CD4-positive, alpha-beta T cell treated with Interleukin-15 for 1 hour (primary cell): Measurements from ENCODE around the gene TEX2.
A peak's percentile ranks its signal among the peaks of the same experiment; 100 is the strongest.
"Not testable (repeated sequence)": the region's sequence is repeated elsewhere in the genome, so short reads cannot be mapped to it uniquely, and the experiment has no call there.

Experiments used
- DNase-seq: peaks from one replicate; pipeline ENCODE4 v3.0.0-alpha.2; 2020

The TEX2 gene

GRCh38 chr17:64208656-64209055 lies 54.4 kb downstream of the TEX2 start:
- not testable (repeated sequence) for DNase-seq

DNA sequence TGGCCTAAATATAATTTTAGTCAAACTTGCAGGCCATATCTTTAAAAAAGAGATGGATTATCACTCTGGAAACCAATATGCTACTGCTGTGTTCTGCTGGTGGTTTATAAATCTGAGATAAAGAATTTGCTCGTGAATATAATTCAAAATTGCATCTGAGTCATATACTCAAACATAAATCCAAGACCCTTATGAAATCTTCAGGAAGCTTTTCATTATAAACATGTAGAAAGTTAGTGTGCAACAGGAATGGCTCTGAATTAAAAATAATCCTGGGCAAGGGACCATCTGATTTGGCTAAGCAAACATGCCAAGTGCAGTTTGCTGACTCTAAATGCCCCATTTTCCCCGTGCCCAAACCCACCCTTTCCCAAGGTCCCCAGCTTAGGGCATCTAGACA lies 57.3 kb downstream of the TEX2 start:
- DNase-seq, result no peak

- no peak for DNase-seq
Measured at GRCh38 chr17:64203630-64204029, 59.4 kb downstream of the TEX2 start.

DNA sequence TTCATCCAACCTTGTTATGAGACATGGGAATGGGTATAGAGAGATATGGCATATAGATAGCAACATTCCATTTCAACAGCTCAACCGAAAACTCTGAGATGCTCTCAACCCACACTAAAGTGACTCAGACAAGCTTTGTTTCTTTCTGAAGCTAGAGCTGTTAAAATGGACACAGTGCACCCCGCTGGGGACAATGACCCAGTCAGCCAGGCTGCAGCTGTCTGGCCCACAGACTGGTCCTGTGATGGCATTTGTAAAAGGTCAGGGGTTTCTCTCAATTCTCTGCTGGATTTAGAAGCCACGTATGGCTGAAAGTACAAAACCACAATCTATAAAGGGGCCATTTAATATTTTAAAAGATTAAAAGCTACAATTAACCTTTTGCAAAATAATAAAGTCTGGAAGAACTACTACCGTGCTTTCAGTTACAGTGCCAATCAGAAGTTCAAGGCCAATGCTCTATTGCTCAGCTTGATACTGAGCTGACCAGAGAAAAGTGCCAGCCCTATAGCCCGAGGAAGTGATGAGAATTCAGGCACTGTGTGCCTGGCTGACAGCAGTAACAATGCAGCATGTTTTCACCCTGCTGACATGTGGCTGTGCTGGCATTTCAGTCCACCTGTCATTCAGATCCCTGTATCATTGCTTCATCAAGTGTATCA lies 60.2 kb downstream of the TEX2 start:
- no peak for DNase-seq

DNA sequence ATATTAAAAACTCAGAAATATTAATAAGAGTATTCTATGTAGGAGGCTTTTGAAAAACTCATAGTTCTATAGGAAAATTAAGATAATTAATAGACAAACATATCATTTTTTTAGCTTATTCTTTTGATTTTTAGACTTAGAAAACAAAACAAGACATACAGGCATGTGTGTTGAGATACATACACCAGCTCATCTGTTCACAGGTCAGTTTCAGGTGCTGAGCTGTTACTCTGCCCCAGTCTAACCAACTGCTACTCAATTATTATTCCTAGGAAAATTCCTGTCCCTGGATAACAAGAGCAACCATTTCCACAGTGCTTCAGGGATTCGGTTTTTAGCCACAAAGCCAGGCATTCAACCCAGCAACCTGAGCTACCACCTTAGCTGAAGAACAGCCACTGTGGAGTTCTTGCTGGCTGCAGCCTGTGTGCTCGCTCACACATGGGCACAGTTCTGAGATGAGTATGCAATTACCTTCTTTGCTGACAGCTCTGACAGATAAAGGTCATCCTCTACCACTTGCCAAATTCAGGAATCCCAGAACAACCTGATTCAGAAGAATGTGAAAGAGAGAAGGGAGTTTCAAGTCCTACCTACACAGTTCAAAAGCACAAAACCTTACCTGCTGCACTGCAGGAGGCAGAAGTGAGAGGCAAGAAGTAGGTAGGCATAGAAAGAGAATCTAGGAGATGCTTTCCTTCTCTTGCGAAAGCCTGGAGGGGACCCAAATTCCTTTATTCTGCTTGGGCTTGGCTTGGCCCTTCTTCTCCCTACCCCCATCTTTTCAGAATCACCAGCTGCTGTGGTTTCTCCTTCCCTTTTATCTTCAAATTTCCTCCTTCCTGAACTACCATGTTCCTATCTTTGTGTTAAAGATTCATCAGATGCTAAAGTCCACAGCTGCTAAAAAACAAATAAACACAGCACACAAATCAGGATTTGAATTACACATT lies 62.7 kb downstream of the TEX2 start:
- DNase-seq, result no peak

- DNase-seq, result no peak
Measured at GRCh38 chr17:64198331-64199090, 64.5 kb downstream of the TEX2 start.

DNA sequence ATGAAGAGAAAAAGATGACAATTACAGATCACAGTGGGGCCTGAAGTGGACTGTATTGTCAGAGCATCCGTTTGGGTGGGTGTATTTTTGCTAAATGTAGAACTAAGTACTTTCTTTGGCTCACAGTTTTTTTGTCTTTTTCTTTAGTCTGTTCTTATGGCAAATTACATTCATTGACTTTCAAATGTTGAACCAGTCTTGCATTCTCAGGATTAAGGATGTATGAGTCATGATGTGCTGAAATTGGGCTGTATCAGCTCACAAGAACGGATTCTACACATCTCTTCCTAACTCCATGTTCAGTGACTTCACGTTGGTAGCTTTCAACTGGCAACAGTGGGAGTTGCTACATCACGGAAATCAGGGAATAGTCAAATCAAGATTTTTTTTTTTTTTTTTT lies 66.5 kb downstream of the TEX2 start:
- no peak for DNase-seq

DNA sequence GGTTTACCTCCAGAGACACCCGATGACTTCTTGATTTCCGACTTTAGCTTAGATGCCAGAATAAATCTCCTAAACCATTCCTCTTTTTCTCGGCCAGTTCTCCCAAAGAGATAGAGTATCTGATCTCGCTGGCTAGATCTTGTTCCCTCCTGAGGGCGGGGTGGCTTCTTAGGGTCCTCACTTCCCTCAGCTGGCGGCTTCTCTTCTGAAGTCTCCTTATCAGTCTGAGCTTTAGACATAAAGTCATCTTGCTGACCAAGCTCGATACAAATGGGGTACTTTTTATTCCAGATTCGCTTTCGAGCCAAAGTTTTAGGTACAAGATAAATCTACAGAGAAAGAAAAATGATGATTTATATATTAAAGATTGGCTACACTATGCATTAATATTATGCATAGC lies 69.5 kb downstream of the TEX2 start:
- no peak for DNase-seq

- DNase-seq, result no peak
Measured at GRCh38 chr17:64192589-64192988, 70.5 kb downstream of the TEX2 start.

DNA sequence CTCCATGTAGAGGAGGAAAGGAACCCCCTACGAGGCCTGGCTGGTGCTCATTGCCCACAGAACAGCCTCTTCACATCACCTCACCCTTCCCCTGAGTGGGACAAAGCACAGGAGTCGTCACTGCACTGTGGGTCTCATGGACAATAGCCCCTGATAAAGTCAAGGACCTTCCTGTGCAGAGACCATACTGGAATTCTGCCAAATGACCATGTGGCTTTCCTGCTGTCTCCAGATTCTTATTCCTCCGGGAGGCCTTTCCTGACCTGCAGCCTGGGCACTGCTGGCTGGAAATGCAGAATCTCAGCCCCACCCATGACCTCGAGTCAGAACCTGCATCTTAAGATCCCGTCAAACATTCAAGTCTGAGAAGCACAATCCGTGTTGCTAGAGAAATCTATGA lies 72.6 kb downstream of the TEX2 start:
- no peak for DNase-seq

DNA sequence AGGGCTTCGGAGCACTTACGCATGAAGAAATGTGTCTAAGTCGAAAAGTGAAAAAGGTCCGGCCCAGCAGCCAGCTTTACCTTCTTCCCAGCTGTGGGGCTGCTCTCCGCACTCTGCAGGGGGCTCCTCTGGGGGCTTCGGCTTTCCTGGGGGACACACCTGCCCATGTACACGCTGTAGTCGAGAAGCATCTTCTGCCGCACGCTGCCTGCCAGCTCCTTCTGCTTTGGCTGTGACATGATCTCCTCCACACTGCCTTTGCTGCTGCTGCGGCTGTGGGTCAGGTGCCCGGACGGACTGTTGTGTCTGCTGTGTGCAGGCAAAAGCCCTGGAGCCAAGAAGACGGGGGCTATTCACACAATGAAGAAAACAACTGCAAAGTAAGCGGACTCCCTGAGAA lies 75.0 kb downstream of the TEX2 start:
- no peak for DNase-seq

DNA sequence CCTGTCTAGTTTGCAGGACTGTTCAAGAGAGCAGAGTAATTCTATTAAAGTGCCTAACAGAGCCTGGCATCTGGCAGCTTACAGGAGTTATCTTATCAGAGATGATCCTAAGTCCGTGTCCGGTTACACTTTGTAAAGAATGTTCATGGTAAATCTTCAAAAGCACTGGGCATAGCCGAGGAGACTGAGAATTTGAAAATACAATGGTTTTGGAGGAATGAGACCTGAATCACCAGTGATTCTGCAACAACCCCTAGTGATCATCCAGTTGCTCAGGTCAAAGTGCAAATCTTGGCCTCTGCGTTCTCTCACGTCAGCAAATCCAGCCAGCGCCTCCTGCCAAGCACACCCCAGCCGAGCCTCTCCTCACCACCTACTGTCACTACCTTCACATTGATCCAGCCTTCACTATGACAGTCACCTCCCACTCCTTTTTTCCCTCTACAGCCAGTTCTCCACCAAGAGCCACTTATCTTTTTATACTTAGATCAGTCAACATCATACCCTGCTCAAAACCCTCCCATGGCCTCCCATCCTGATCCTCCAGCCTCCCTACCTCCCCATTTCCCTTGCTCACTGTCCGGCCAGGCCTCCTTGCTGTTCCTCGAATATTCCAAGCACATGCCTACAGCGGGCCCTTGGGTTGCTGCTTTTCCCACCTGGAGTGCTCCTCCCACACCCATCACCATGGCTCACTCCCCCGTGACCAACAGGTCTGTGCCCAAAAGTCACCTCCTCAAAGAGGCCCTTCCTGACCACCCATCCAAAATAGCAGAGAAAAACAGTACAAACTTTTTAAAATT lies 75.8 kb downstream of the TEX2 start:
- DNase-seq, result no peak

DNA sequence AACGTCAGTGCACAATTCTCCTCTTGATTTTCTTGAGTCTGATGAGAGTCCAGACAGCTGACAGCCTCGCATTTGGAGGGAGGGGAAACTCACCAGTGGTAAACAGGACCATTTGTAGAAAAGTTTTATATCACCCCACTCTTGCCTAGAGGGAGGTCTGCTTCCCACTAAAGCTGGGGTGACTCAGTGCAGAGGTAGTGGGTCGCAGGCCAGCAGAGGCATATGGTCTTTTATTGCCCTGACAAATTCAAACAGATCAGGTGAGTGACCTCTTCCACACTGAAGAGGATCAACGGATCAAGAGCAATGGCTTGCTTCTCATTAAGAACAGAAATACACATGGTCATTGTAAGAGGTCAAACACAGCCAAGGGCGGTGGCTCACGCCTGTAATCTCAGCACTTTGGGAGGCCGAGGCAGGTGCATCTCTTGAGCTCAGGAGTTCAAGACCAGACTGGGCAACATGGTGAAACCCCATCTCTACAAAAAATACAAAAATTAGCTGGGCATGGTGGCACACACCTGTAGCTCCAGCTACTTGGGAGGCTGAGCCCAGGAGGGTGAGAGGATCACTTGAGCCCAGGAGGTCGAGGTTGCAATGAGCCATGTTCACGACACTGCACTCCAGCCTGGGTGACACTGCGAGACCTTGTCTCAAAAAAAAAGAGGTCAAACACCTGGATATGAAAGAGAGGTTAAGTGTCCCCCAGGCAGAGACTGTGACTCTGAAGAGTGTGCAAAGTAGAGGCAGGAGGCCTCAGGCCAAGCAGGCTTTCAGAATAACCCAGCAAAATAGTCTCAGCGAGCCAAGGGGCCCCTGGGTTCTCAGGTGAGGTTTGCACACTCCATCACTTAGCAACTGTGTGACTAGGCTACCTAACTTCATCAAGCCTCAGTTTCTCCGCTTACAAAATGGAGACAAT lies 76.6 kb downstream of the TEX2 start:
- DNase-seq, result no peak

DNA sequence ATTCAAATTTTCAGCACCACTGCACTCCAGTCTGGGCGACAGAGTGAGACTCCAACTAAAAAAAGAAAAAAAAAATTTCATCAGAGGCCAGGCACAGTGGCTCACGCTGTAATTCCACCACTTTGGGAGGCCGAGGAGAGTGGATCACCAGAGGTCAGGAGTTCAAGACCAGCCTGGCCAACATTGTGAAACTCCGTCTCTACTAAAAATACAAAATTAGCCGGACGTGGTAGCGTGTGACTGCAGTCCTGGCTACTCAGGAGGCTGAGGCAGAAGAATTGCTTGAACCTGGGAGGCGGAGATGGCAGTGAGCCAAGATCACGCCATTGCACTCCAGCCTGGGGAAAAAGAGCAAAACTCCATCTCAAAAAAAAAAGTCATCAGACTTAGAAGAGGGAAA lies 77.5 kb downstream of the TEX2 start:
- DNase-seq, result peak; percentile 34

GRCh38 chr17:64185101-64185500 lies 78.0 kb downstream of the TEX2 start:
- no peak for DNase-seq

- peak; percentile 29 for DNase-seq
Measured at GRCh38 chr17:64183815-64184214, 79.2 kb downstream of the TEX2 start.

GRCh38 chr17:64182325-64183012 lies 80.6 kb downstream of the TEX2 start:
- DNase-seq, result no peak

GRCh38 chr17:64180089-64181073 lies 82.7 kb downstream of the TEX2 start:
- peak; percentile 46 for DNase-seq

- DNase-seq, result not testable (repeated sequence)
Measured at GRCh38 chr17:64179024-64179423, 84.0 kb downstream of the TEX2 start.
